ENCODE data around the gene ATOSA.

The ATOSA gene

GRCh38 chr15:52657338-52657737 is 21.9 kb downstream of the ATOSA start:
- TF ChIP-seq EP300 (IDR thresholded peaks at IDR 0.05; ENCODE audit: borderline replicate concordance) (no peak), TAF1 (IDR thresholded peaks at IDR 0.05; ENCODE audit: low read depth) (no peak), EGR1 (IDR thresholded peaks at IDR 0.05) (no peak), TCF12 (IDR thresholded peaks at IDR 0.05; ENCODE audit: low read depth) (no peak), USF1 (IDR thresholded peaks at IDR 0.05) (no peak), FOXM1 (IDR thresholded peaks at IDR 0.05; ENCODE audit: borderline replicate concordance, low read depth) (no peak), CEBPB (IDR thresholded peaks at IDR 0.05) (no peak), NFIC (IDR thresholded peaks at IDR 0.05) (no peak), ZBTB7A (IDR thresholded peaks at IDR 0.05; ENCODE audit: low read depth) (no peak), TEAD4 (IDR thresholded peaks at IDR 0.05) (no peak), RAD21 (IDR thresholded peaks at IDR 0.05; ENCODE audit: low read depth) (no peak), YY1 (IDR thresholded peaks at IDR 0.05; ENCODE audit: low read depth) (no peak), CREB1 (IDR thresholded peaks at IDR 0.05; ENCODE audit: low read depth) (no peak)
- TF ChIP-seq, protein P1, sequence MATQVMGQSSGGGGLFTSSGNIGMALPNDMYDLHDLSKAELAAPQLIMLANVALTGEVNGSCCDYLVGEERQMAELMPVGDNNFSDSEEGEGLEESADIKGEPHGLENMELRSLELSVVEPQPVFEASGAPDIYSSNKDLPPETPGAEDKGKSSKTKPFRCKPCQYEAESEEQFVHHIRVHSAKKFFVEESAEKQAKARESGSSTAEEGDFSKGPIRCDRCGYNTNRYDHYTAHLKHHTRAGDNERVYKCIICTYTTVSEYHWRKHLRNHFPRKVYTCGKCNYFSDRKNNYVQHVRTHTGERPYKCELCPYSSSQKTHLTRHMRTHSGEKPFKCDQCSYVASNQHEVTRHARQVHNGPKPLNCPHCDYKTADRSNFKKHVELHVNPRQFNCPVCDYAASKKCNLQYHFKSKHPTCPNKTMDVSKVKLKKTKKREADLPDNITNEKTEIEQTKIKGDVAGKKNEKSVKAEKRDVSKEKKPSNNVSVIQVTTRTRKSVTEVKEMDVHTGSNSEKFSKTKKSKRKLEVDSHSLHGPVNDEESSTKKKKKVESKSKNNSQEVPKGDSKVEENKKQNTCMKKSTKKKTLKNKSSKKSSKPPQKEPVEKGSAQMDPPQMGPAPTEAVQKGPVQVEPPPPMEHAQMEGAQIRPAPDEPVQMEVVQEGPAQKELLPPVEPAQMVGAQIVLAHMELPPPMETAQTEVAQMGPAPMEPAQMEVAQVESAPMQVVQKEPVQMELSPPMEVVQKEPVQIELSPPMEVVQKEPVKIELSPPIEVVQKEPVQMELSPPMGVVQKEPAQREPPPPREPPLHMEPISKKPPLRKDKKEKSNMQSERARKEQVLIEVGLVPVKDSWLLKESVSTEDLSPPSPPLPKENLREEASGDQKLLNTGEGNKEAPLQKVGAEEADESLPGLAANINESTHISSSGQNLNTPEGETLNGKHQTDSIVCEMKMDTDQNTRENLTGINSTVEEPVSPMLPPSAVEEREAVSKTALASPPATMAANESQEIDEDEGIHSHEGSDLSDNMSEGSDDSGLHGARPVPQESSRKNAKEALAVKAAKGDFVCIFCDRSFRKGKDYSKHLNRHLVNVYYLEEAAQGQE (IDR thresholded peaks at IDR 0.05; ENCODE audit: low read depth): no peak
- TF ChIP-seq, protein P2, sequence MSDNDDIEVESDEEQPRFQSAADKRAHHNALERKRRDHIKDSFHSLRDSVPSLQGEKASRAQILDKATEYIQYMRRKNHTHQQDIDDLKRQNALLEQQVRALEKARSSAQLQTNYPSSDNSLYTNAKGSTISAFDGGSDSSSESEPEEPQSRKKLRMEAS (IDR thresholded peaks at IDR 0.05): no peak

DNA sequence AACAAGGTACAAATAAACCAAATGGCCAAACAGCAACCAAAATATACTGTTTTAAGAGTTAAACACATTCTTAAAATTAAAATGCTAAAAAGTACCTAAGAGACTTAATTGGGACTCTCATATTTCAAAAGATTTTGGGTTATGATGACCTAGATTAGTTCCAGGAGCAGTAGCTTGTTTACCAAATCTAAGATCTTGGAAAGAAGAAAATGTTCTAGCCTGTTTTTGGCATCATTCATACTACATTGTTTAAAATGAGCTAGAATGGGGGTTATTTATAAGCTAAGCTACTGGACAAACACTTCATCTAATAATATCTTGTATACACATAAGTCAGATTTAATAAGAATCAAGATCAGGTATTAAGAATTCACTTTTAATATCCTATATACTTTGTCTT is 22.8 kb downstream of the ATOSA start:
- TF ChIP-seq USF1 (IDR thresholded peaks at IDR 0.05) (no peak), NFIC (IDR thresholded peaks at IDR 0.05) (no peak), EGR1 (IDR thresholded peaks at IDR 0.05) (no peak), CEBPB (IDR thresholded peaks at IDR 0.05) (no peak), ZBTB7A (IDR thresholded peaks at IDR 0.05; ENCODE audit: low read depth) (no peak)
- TF ChIP-seq, protein P2 (IDR thresholded peaks at IDR 0.05): no peak

GRCh38 chr15:52653431-52653964 is 25.7 kb downstream of the ATOSA start:
- TF ChIP-seq NFIC (IDR thresholded peaks at IDR 0.05): peak; percentile 58
- TF ChIP-seq EP300 (IDR thresholded peaks at IDR 0.05; ENCODE audit: borderline replicate concordance): no peak
- TF ChIP-seq CREB1 (IDR thresholded peaks at IDR 0.05; ENCODE audit: low read depth): no peak
- TF ChIP-seq ZBTB7A (IDR thresholded peaks at IDR 0.05; ENCODE audit: low read depth): no peak

GRCh38 chr15:52652984-52653383 is 26.2 kb downstream of the ATOSA start:
- TF ChIP-seq, protein P2 (IDR thresholded peaks at IDR 0.05): no peak
- TF ChIP-seq EGR1 (IDR thresholded peaks at IDR 0.05): no peak
- TF ChIP-seq RAD21 (IDR thresholded peaks at IDR 0.05; ENCODE audit: low read depth): no peak
- TF ChIP-seq ZBTB7A (IDR thresholded peaks at IDR 0.05; ENCODE audit: low read depth): no peak
- TF ChIP-seq TCF12 (IDR thresholded peaks at IDR 0.05; ENCODE audit: low read depth): no peak
- TF ChIP-seq TAF1 (IDR thresholded peaks at IDR 0.05; ENCODE audit: low read depth): no peak
- TF ChIP-seq, protein P1 (IDR thresholded peaks at IDR 0.05; ENCODE audit: low read depth): no peak
- TF ChIP-seq EP300 (IDR thresholded peaks at IDR 0.05; ENCODE audit: borderline replicate concordance): no peak
- no peak for TF ChIP-seq NFIC (IDR thresholded peaks at IDR 0.05)
- TF ChIP-seq TEAD4 (IDR thresholded peaks at IDR 0.05): no peak
- no peak for TF ChIP-seq CEBPB (IDR thresholded peaks at IDR 0.05)
- TF ChIP-seq FOXM1 (IDR thresholded peaks at IDR 0.05; ENCODE audit: borderline replicate concordance, low read depth): no peak
- no peak for TF ChIP-seq USF1 (IDR thresholded peaks at IDR 0.05)
- no peak for TF ChIP-seq YY1 (IDR thresholded peaks at IDR 0.05; ENCODE audit: low read depth)
- TF ChIP-seq CREB1 (IDR thresholded peaks at IDR 0.05; ENCODE audit: low read depth): no peak

- TF ChIP-seq TAF1 (IDR thresholded peaks at IDR 0.05; ENCODE audit: low read depth): no peak
- TF ChIP-seq TEAD4 (IDR thresholded peaks at IDR 0.05): no peak
- no peak for TF ChIP-seq YY1 (IDR thresholded peaks at IDR 0.05; ENCODE audit: low read depth)
- TF ChIP-seq, protein P2 (IDR thresholded peaks at IDR 0.05): no peak
- no peak for TF ChIP-seq EGR1 (IDR thresholded peaks at IDR 0.05)
- no peak for TF ChIP-seq NFIC (IDR thresholded peaks at IDR 0.05)
- TF ChIP-seq RAD21 (IDR thresholded peaks at IDR 0.05; ENCODE audit: low read depth): no peak
- no peak for TF ChIP-seq ZBTB7A (IDR thresholded peaks at IDR 0.05; ENCODE audit: low read depth)
- TF ChIP-seq, protein P1 (IDR thresholded peaks at IDR 0.05; ENCODE audit: low read depth): no peak
- no peak for TF ChIP-seq CEBPB (IDR thresholded peaks at IDR 0.05)
- TF ChIP-seq EP300 (IDR thresholded peaks at IDR 0.05; ENCODE audit: borderline replicate concordance): no peak
- TF ChIP-seq FOXM1 (IDR thresholded peaks at IDR 0.05; ENCODE audit: borderline replicate concordance, low read depth): no peak
- no peak for TF ChIP-seq USF1 (IDR thresholded peaks at IDR 0.05)
- TF ChIP-seq CREB1 (IDR thresholded peaks at IDR 0.05; ENCODE audit: low read depth): no peak
These were observed 26.9 kb downstream of the ATOSA start for GRCh38 chr15:52652286-52652685.
